ENCODE measurements around the gene GPR141. TPM values are rescaled to one million over a fixed set of nuclear protein-coding genes. Genes with fewer than 3 reads are reported as not detected.
"Not testable (repeated sequence)": the region's sequence is repeated elsewhere in the genome, so short reads cannot be mapped to it uniquely, and the experiment has no call there.

The GPR141 gene
- total RNA-seq, 1 donor from 2014 or later: 3.5 TPM

GRCh38 chr7:37701769-37702168, 18.2 kb downstream of the GPR141 start:
- intact Hi-C loops (cut with DNase I): no loop called here
- Histone ChIP-seq H3K4me1 (peaks cover 7% of the 10 kb centered on the region), H3K36me3 (no peaks in the 10 kb centered on the region), H3K27me3 (ENCODE audit: low read depth) (no peaks in the 10 kb centered on the region), H3K4me3 (no peak overlapping the region), H3K9me3 (no peaks in the 10 kb centered on the region), H3K27ac (no peak overlapping the region)
- no peak for DNase-seq
- ATAC-seq: no peak
- no peak for TF ChIP-seq CTCF (IDR thresholded peaks at IDR 0.05)

- TF ChIP-seq CTCF (IDR thresholded peaks at IDR 0.05): no peak
- Histone ChIP-seq H3K4me3 (no peak overlapping the region), H3K27me3 (ENCODE audit: low read depth) (no peaks in the 10 kb centered on the region), H3K9me3 (no peaks in the 10 kb centered on the region), H3K36me3 (no peaks in the 10 kb centered on the region), H3K27ac (no peak overlapping the region), H3K4me1 (peaks cover 7% of the 10 kb centered on the region)
- DNase-seq: no peak
- ATAC-seq: no peak
- intact Hi-C loops (cut with DNase I): no loop called here
Measured at GRCh38 chr7:37703361-37703760, 19.8 kb downstream of the GPR141 start.

- H3K27ac ChIP-seq; H3K36me3 ChIP-seq; ATAC-seq; H3K4me3 ChIP-seq; intact Hi-C loops (cut with DNase I); H3K4me1 ChIP-seq; H3K27me3 ChIP-seq (ENCODE audit: low read depth); H3K9me3 ChIP-seq; DNase-seq: not testable (repeated sequence)
Measured at GRCh38 chr7:37704328-37704833, 20.8 kb downstream of the GPR141 start.

GRCh38 chr7:37705976-37706375, 22.4 kb downstream of the GPR141 start:
- Histone ChIP-seq H3K4me1 (peaks cover 7% of the 10 kb centered on the region), H3K27ac (no peak overlapping the region), H3K9me3 (no peaks in the 10 kb centered on the region), H3K27me3 (ENCODE audit: low read depth) (no peaks in the 10 kb centered on the region), H3K36me3 (no peaks in the 10 kb centered on the region), H3K4me3 (no peak overlapping the region)
- ATAC-seq: no peak
- intact Hi-C loops (cut with DNase I): no loop called here
- no peak for TF ChIP-seq CTCF (IDR thresholded peaks at IDR 0.05)
- no peak for DNase-seq

GRCh38 chr7:37706804-37707203, 23.2 kb downstream of the GPR141 start:
- no peak for TF ChIP-seq CTCF (IDR thresholded peaks at IDR 0.05)
- ATAC-seq (peak in 1 of 2 donors; percentile 27), DNase-seq (no peak)
- H3K36me3 ChIP-seq: no peaks in the 10 kb centered on the region
- no peak overlapping the region for H3K27ac ChIP-seq
- H3K27me3 ChIP-seq (ENCODE audit: low read depth): no peaks in the 10 kb centered on the region
- no peaks in the 10 kb centered on the region for H3K9me3 ChIP-seq
- no peak overlapping the region for H3K4me3 ChIP-seq
- intact Hi-C loops (cut with DNase I): no loop called here
- H3K4me1 ChIP-seq: peaks cover 2% of the 10 kb centered on the region

GRCh38 chr7:37707754-37708485, 24.4 kb downstream of the GPR141 start:
- H3K4me3 ChIP-seq: no peak overlapping the region
- H3K27me3 ChIP-seq (ENCODE audit: low read depth): no peaks in the 10 kb centered on the region
- TF ChIP-seq CTCF (IDR thresholded peaks at IDR 0.05): no peak
- intact Hi-C loops (cut with DNase I): no loop called here
- DNase-seq: no peak
- no peaks in the 10 kb centered on the region for H3K36me3 ChIP-seq
- no peaks in the 10 kb centered on the region for H3K4me1 ChIP-seq
- ATAC-seq: no peak
- H3K27ac ChIP-seq: no peak overlapping the region
- no peaks in the 10 kb centered on the region for H3K9me3 ChIP-seq

Data from lower lobe of right lung (tissue), 2 donors.